Lower leg skin (tissue), 4 donors: ENCODE measurements around the gene HS6ST3. TPM values are rescaled to one million over a fixed set of nuclear protein-coding genes. Genes with fewer than 3 reads are reported as not detected.

Experiments used
- DNase-seq, 2 donors: peaks; one replicate each; pipeline ENCODE4 v3.0.0-alpha.2; 2019; ENCODE audit warnings: low spot score in 2 of 2
- H3K4me3 ChIP-seq: fragments of 200-600 bp; sonication (generic); 2 replicates; pipeline ENCODE4 v1.5.1; 2017; ENCODE audit warnings: mild to moderate bottlenecking, low read depth; ENCODE audit not compliant: poor library complexity, severe bottlenecking
- CTCF ChIP-seq, 3 donors: fragments of 450-650 bp; IDR thresholded peaks; one replicate each; pipeline ENCODE4 v1.5.1; 2016; ENCODE audit warnings: antibody characterized with exemption in 3 of 3, mild to moderate bottlenecking in 3 of 3, moderate library complexity in 2 of 3
- POLR2A ChIP-seq, 2 donors: fragments of 450-650 bp; IDR thresholded peaks; one replicate each; pipeline ENCODE4 v1.6.1; 2016 to 2017; ENCODE audit warnings: antibody characterized with exemption in 2 of 2, mild to moderate bottlenecking in 1 of 2, moderate library complexity in 1 of 2
- WGBS, 2 donors: methylation state at CpG; one replicate each; pipeline ENCODE4 v1.1.5; 2018; 5-methylcytosine and 5-hydroxymethylcytosine counted together
- intact Hi-C: fragments of 100-400 bp; cut with DNase I; formaldehyde crosslinking; loops from one replicate; pipeline ENCODE4 v1.15.0; 2023; ENCODE audit warnings: low total_unique reads
- total RNA-seq, 4 donors: library from RNA; depleted of rRNA; stranded (reverse); fragments of >200 nt; gene quantifications; one replicate each; pipeline ENCODE4 v1.1.0, GENCODE V29; 2016

Gene HS6ST3
- total RNA-seq, 4 donors from 2014 or later: 0.72 to 1.5 (median 0.87) TPM

DNA sequence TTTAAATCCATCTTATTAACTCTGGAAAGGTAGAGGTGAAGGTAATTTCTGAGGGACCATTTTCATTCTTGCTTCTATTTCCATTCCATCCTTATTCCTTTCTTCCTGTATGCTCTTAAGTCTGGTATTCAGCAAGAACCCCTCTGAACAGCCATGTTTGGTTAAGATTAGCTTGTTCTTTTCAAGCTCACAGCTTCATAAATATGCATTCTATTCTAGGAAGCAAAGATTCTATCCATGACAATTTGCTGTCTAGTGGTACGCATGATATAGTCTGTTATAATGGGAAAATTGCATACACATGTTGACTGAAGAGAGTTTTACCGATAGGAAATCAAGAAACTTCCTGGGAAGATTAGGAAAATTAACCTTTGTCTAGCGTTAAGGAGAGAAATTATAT, 218.7 kb downstream of the HS6ST3 start:
- DNase-seq: no peak
- TF ChIP-seq CTCF (IDR thresholded peaks at IDR 0.05) (no peak), POLR2A (IDR thresholded peaks at IDR 0.05) (no peak)
- 72 to 84% methylated on average over 3 of the region's 3 CpGs for WGBS, 2 donors
- intact Hi-C loops: no loop called here
- H3K4me3 ChIP-seq: no peak overlapping the region

- TF ChIP-seq CTCF (IDR thresholded peaks at IDR 0.05): no peak
- no peak for TF ChIP-seq POLR2A (IDR thresholded peaks at IDR 0.05)
- intact Hi-C loops: no loop called here
- WGBS, 2 donors: 52 to 55% methylated on average over 1 of the region's 1 CpG
- H3K4me3 ChIP-seq: no peak overlapping the region
- DNase-seq: no peak
Measured at GRCh38 chr13:96314974-96315373, 225.1 kb downstream of the HS6ST3 start.

DNA sequence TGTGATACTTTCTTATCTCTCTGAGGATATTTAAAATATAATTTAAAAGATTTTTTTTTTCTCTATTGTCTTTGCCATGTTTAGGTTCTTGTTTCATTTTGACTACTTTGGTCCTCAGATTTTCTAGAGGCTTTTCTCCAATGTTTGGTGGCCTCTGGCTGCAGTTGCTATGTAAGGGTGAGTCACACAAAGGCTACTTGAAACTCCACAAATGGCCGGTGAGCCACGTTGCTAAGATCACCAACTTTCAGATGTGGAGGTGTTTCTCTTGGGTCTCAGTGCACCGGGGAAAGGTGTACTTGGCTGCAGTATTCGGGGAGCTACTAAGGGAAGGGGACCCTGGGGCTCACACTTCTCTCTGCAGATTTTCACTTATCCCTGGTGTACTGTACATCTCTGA, 248.1 kb downstream of the HS6ST3 start:
- WGBS, 2 donors: 85 to 89% methylated on average over 4 of the region's 4 CpGs
- intact Hi-C loops: no loop called here
- H3K4me3 ChIP-seq: no peak overlapping the region
- DNase-seq: peak in 1 of 2 donors; percentile 74
- TF ChIP-seq CTCF (IDR thresholded peaks at IDR 0.05): no peak
- no peak for TF ChIP-seq POLR2A (IDR thresholded peaks at IDR 0.05)

- TF ChIP-seq POLR2A (IDR thresholded peaks at IDR 0.05): no peak
- no peak for TF ChIP-seq CTCF (IDR thresholded peaks at IDR 0.05)
Measured at GRCh38 chr13:96342286-96342685, 252.4 kb downstream of the HS6ST3 start.

GRCh38 chr13:96342852-96343465, 253.1 kb downstream of the HS6ST3 start:
- no peak overlapping the region for H3K4me3 ChIP-seq
- TF ChIP-seq POLR2A (IDR thresholded peaks at IDR 0.05) (no peak), CTCF (IDR thresholded peaks at IDR 0.05) (no peak)
- no peak for DNase-seq
- intact Hi-C loops: no loop called here
- 81 to 85% methylated on average over 4 of the region's 4 CpGs for WGBS, 2 donors

More at GRCh38 chr13:96342286-96342685, 252.4 kb downstream of the HS6ST3 start:
- intact Hi-C loops: no loop called here
- WGBS, 2 donors: 76 to 91% methylated on average over 3 of the region's 3 CpGs
- no peak overlapping the region for H3K4me3 ChIP-seq
- no peak for DNase-seq

- 82 to 95% methylated on average over 4 of the region's 4 CpGs for WGBS, 2 donors
- no peak overlapping the region for H3K4me3 ChIP-seq
- DNase-seq: no peak
- TF ChIP-seq CTCF (IDR thresholded peaks at IDR 0.05) (no peak), POLR2A (IDR thresholded peaks at IDR 0.05) (no peak)
- intact Hi-C loops: no loop called here
Measured at GRCh38 chr13:96346921-96347320, 257.0 kb downstream of the HS6ST3 start.
